Neural cell (in vitro differentiated cells): ENCODE results near the gene NKD2. TPM values are rescaled to one million over a fixed set of nuclear protein-coding genes. Genes with fewer than 3 reads are reported as not detected.

ENCODE experiments used
- H2AFZ ChIP-seq: fragments of 200-600, 300-800 bp; sonication (generic), shearing (Covaris generic); 2 replicates; pipeline ENCODE4 v1.6.0; 2014; ENCODE audit warnings: low read depth, mild to moderate bottlenecking, antibody characterized with exemption, low read length, moderate library complexity
- H3F3A ChIP-seq: fragments of 200-600 bp; shearing (Covaris generic); 2 replicates; pipeline ENCODE4 v1.6.1; 2016; ENCODE audit warnings: mild to moderate bottlenecking, moderate library complexity, mixed read lengths, antibody characterized with exemption, low read length; ENCODE audit not compliant: insufficient read depth, poor library complexity, severe bottlenecking
- H3K27ac ChIP-seq: fragments of 200-600, 300-800 bp; sonication (generic), shearing (Covaris generic); 2 replicates; pipeline ENCODE4 v1.5.1; 2014; ENCODE audit warnings: mild to moderate bottlenecking, low read length, moderate library complexity
- H3K27me3 ChIP-seq: fragments of 300-800, 200-600 bp; sonication (generic), shearing (Covaris generic); 2 replicates; pipeline ENCODE4 v1.6.0; 2014; ENCODE audit warnings: mild to moderate bottlenecking, low read depth, low read length, moderate library complexity; ENCODE audit not compliant: insufficient read depth
- H3K36me3 ChIP-seq: fragments of 300-800, 200-600 bp; sonication (generic), shearing (Covaris generic); 2 replicates; pipeline ENCODE4 v1.5.1; 2014; ENCODE audit warnings: mild to moderate bottlenecking, antibody characterized with exemption, low read length, moderate library complexity; ENCODE audit not compliant: insufficient read depth
- H3K4me2 ChIP-seq: fragments of 300-800, 200-600 bp; sonication (generic), shearing (Covaris generic); 2 replicates; pipeline ENCODE4 v1.6.0; 2014; ENCODE audit warnings: mild to moderate bottlenecking, low read length
- H3K4me3 ChIP-seq: fragments of 300-800, 200-600 bp; sonication (generic), shearing (Covaris generic); 2 replicates; pipeline ENCODE4 v1.5.1; 2014; ENCODE audit warnings: mild to moderate bottlenecking, low read length, moderate library complexity
- H3K79me2 ChIP-seq: fragments of 200-600 bp; shearing (Covaris generic); replicated peaks from 2 replicates; pipeline ENCODE4 v1.6.0; 2014; ENCODE audit warnings: mild to moderate bottlenecking, low read length, moderate library complexity; ENCODE audit not compliant: insufficient read depth
- H3K9ac ChIP-seq: fragments of 300-800, 200-600 bp; sonication (generic), shearing (Covaris generic); 2 replicates; pipeline ENCODE4 v1.6.1; 2016; ENCODE audit warnings: mild to moderate bottlenecking, low read length, mixed read lengths
- H3K9me2 ChIP-seq: fragments of 200-600 bp; shearing (Covaris generic); 2 replicates; pipeline ENCODE4 v1.6.1; 2016; ENCODE audit warnings: mild to moderate bottlenecking, low read length, mixed read lengths; ENCODE audit not compliant: insufficient read depth
- H3K9me3 ChIP-seq: fragments of 200-600, 300-800 bp; sonication (generic), shearing (Covaris generic); 2 replicates; pipeline ENCODE4 v1.6.1; 2016; ENCODE audit warnings: mild to moderate bottlenecking, mixed run types, low read length, moderate library complexity, mixed read lengths
- H4K20me1 ChIP-seq: fragments of 200-600 bp; shearing (Covaris generic); 2 replicates; pipeline ENCODE4 v1.6.1; 2016; ENCODE audit warnings: mild to moderate bottlenecking, mixed run types; ENCODE audit not compliant: insufficient read depth
- CTCF ChIP-seq: fragments of 450-650 bp; IDR thresholded peaks from 2 replicates; pipeline ENCODE4 v1.5.1; 2014; ENCODE audit warnings: antibody characterized with exemption, mild to moderate bottlenecking, moderate library complexity; ENCODE audit not compliant: poor library complexity, severe bottlenecking
- EP300 ChIP-seq: fragments of 450-650 bp; conservative IDR thresholded peaks from 2 replicates; pipeline ENCODE4 v1.6.1; 2014; ENCODE audit warnings: antibody characterized with exemption, mild to moderate bottlenecking, moderate library complexity; ENCODE audit not compliant: poor library complexity, severe bottlenecking
- EZH2 ChIP-seq: fragments of 200-600, 300-800 bp; shearing (Covaris generic), sonication (generic); IDR thresholded peaks from 2 replicates; pipeline ENCODE4 v1.6.1; 2014; ENCODE audit warnings: antibody characterized with exemption, low read length, borderline replicate concordance, mild to moderate bottlenecking; ENCODE audit not compliant: insufficient read depth, poor library complexity, severe bottlenecking
- MXI1 ChIP-seq: fragments of 450-650 bp; conservative IDR thresholded peaks from 2 replicates; pipeline ENCODE4 v1.6.1; 2014; ENCODE audit warnings: antibody characterized with exemption, mild to moderate bottlenecking; ENCODE audit not compliant: poor library complexity, severe bottlenecking
- POLR2AphosphoS5 ChIP-seq: IDR thresholded peaks from 2 replicates; pipeline ENCODE4 v1.6.1; 2012
- RAD21 ChIP-seq: fragments of 450-650 bp; conservative IDR thresholded peaks from 2 replicates; pipeline ENCODE4 v1.6.1; 2014; ENCODE audit warnings: antibody characterized with exemption, mild to moderate bottlenecking, moderate library complexity
- REST ChIP-seq: IDR thresholded peaks from 2 replicates; pipeline ENCODE4 v1.6.1; 2012; ENCODE audit warnings: borderline replicate concordance
- SMC3 ChIP-seq: fragments of 450-650 bp; conservative IDR thresholded peaks from 2 replicates; pipeline ENCODE4 v1.6.1; 2014; ENCODE audit warnings: antibody characterized with exemption, mild to moderate bottlenecking, moderate library complexity; ENCODE audit not compliant: poor library complexity
- TAF1 ChIP-seq: IDR thresholded peaks from 2 replicates; pipeline ENCODE4 v1.6.1; 2012; ENCODE audit warnings: low read depth
- polyA plus RNA-seq: library from polyadenylated mRNA; depleted of rRNA; stranded (reverse); fragments of >200 nt; gene quantifications from 2 replicates; pipeline ENCODE4 v1.2.3, GENCODE V29; 2014

Gene NKD2
- polyA plus RNA-seq, 1 donor from 2014 or later = 7.2 TPM

GRCh38 chr5:1086137-1086536, 77.5 kb downstream of the NKD2 start:
- TF ChIP-seq POLR2AphosphoS5 (no peak), EZH2 (no peak), TAF1 (no peak), RAD21 (no peak), MXI1 (no peak), EP300 (no peak), SMC3 (no peak), REST (no peak), CTCF (no peak)
- H3K27me3 ChIP-seq = no peaks in the 10 kb centered on the region
- H2AFZ ChIP-seq = no peak overlapping the region
- H3K79me2 ChIP-seq = no peaks in the 10 kb centered on the region
- no peak overlapping the region for H3K9ac ChIP-seq
- H3K4me2 ChIP-seq = no peak overlapping the region
- no peak overlapping the region for H3K4me3 ChIP-seq
- H3K36me3 ChIP-seq = no peaks in the 10 kb centered on the region
- no peaks in the 10 kb centered on the region for H3K9me2 ChIP-seq
- H4K20me1 ChIP-seq = no peaks in the 10 kb centered on the region
- no peaks in the 10 kb centered on the region for H3F3A ChIP-seq
- no peak overlapping the region for H3K27ac ChIP-seq
- H3K9me3 ChIP-seq = no peaks in the 10 kb centered on the region

GRCh38 chr5:1086871-1087270, 78.3 kb downstream of the NKD2 start:
- H3K4me3 ChIP-seq = no peak overlapping the region
- no peaks in the 10 kb centered on the region for H3K9me3 ChIP-seq
- no peaks in the 10 kb centered on the region for H3K27me3 ChIP-seq
- no peak overlapping the region for H3K9ac ChIP-seq
- no peaks in the 10 kb centered on the region for H3F3A ChIP-seq
- no peak overlapping the region for H3K27ac ChIP-seq
- no peaks in the 10 kb centered on the region for H4K20me1 ChIP-seq
- H3K4me2 ChIP-seq = no peak overlapping the region
- TF ChIP-seq POLR2AphosphoS5 (no peak), MXI1 (no peak), REST (no peak), EZH2 (no peak), EP300 (no peak), RAD21 (no peak), SMC3 (no peak), TAF1 (no peak), CTCF (no peak)
- H3K9me2 ChIP-seq = no peaks in the 10 kb centered on the region
- H2AFZ ChIP-seq = no peak overlapping the region
- H3K36me3 ChIP-seq = no peaks in the 10 kb centered on the region
- H3K79me2 ChIP-seq = no peaks in the 10 kb centered on the region
